Duodenal mucosa (tissue), 2 donors: ENCODE data around the gene ENO1.

ENCODE experiments used
- H3K27ac ChIP-seq: one replicate; pipeline ENCODE4 v1.7.0; 2013; ENCODE audit warnings: low read depth, low read length
- H3K27me3 ChIP-seq, 2 donors: one replicate each; pipeline ENCODE4 v1.7.0; 2013; ENCODE audit warnings: low read length in 2 of 2, control low read depth in 1 of 2; ENCODE audit not compliant: insufficient read depth in 2 of 2, control insufficient read depth in 1 of 2
- H3K36me3 ChIP-seq, 2 donors: one replicate each; pipeline ENCODE4 v1.7.0; 2013; ENCODE audit warnings: low read length in 2 of 2, control low read depth in 1 of 2; ENCODE audit not compliant: insufficient read depth in 2 of 2, control insufficient read depth in 1 of 2
- H3K4me1 ChIP-seq, 2 donors: one replicate each; pipeline ENCODE4 v1.7.0; 2013; ENCODE audit warnings: low read length in 2 of 2, control low read depth in 1 of 2; ENCODE audit not compliant: insufficient read depth in 2 of 2, control insufficient read depth in 1 of 2
- H3K4me3 ChIP-seq, 2 donors: one replicate each; pipeline ENCODE4 v1.7.0; 2013; ENCODE audit warnings: low read length in 2 of 2, low read depth in 1 of 2
- H3K9ac ChIP-seq, 2 donors: one replicate each; pipeline ENCODE4 v1.7.0; 2013; ENCODE audit warnings: low read length in 2 of 2, low read depth in 1 of 2
- H3K9me3 ChIP-seq, 2 donors: one replicate each; pipeline ENCODE4 v1.7.0; 2013; ENCODE audit warnings: low read length in 2 of 2, control low read depth in 1 of 2; ENCODE audit not compliant: control insufficient read depth in 1 of 2

Gene ENO1

GRCh38 chr1:8879922-8880676 is 1.6 kb upstream of the ENO1 start:
- peaks cover 33% of the 10 kb centered on the region in 2 donors for H3K4me1 ChIP-seq
- peak overlapping the region in 1 of 2 donors; percentile 84 for H3K4me3 ChIP-seq
- no peaks in the 10 kb centered on the region for H3K9me3 ChIP-seq
- H3K9ac ChIP-seq: peak overlapping the region; percentile 66 to 87
- peak overlapping the region; percentile 97 for H3K27ac ChIP-seq
- no peaks in the 10 kb centered on the region for H3K27me3 ChIP-seq
- no peaks in the 10 kb centered on the region for H3K36me3 ChIP-seq

- no peaks in the 10 kb centered on the region for H3K36me3 ChIP-seq
- H3K9me3 ChIP-seq: no peaks in the 10 kb centered on the region
- peak overlapping the region; percentile 84 to 97 for H3K4me3 ChIP-seq
- H3K27me3 ChIP-seq: no peaks in the 10 kb centered on the region
- H3K27ac ChIP-seq: peak overlapping the region; percentile 97
- H3K4me1 ChIP-seq: peaks cover 38 to 39% of the 10 kb centered on the region in 2 donors
- H3K9ac ChIP-seq: peak overlapping the region; percentile 66 to 87
These were observed 1.0 kb upstream of the ENO1 start for GRCh38 chr1:8879464-8879921.

- Histone ChIP-seq H3K4me3 (peak overlapping the region; percentile 84 to 97), H3K27me3 (no peaks in the 10 kb centered on the region), H3K36me3 (peaks cover 2 to 3% of the 10 kb centered on the region in 2 donors), H3K9ac (peak overlapping the region; percentile 87 to 96), H3K4me1 (peaks cover 42 to 44% of the 10 kb centered on the region in 2 donors), H3K27ac (peak overlapping the region; percentile 97), H3K9me3 (no peaks in the 10 kb centered on the region)
These were observed 395 bp upstream of the ENO1 start for GRCh38 chr1:8878698-8879463.

- Histone ChIP-seq H3K36me3 (peaks cover 26 to 27% of the 10 kb centered on the region in 2 donors), H3K27ac (no peak overlapping the region), H3K27me3 (no peaks in the 10 kb centered on the region), H3K9me3 (no peaks in the 10 kb centered on the region), H3K4me1 (peaks cover 70 to 71% of the 10 kb centered on the region in 2 donors), H3K9ac (peak overlapping the region in 1 of 2 donors; percentile 26), H3K4me3 (peak overlapping the region; percentile 84 to 97)
These were observed 2.4 kb downstream of the ENO1 start for GRCh38 chr1:8876087-8876486.

- Histone ChIP-seq H3K27ac (no peak overlapping the region), H3K9me3 (no peaks in the 10 kb centered on the region), H3K27me3 (no peaks in the 10 kb centered on the region), H3K4me3 (no peak overlapping the region), H3K36me3 (peaks cover 33 to 34% of the 10 kb centered on the region in 2 donors), H3K9ac (no peak overlapping the region), H3K4me1 (peaks cover 72% of the 10 kb centered on the region in 2 donors)
These were observed 3.1 kb downstream of the ENO1 start for GRCh38 chr1:8875216-8875861.

- Histone ChIP-seq H3K4me3 (no peak overlapping the region), H3K9me3 (no peaks in the 10 kb centered on the region), H3K4me1 (peaks cover 68 to 70% of the 10 kb centered on the region in 2 donors), H3K27me3 (no peaks in the 10 kb centered on the region), H3K9ac (peak overlapping the region; percentile 4 to 35), H3K27ac (peak overlapping the region; percentile 47), H3K36me3 (peaks cover 41% of the 10 kb centered on the region in 2 donors)
These were observed 4.0 kb downstream of the ENO1 start for GRCh38 chr1:8874230-8875201.

GRCh38 chr1:8873506-8874229 is 4.8 kb downstream of the ENO1 start:
- peak overlapping the region; percentile 47 for H3K27ac ChIP-seq
- H3K4me1 ChIP-seq: peaks cover 64 to 65% of the 10 kb centered on the region in 2 donors
- H3K27me3 ChIP-seq: no peaks in the 10 kb centered on the region
- H3K36me3 ChIP-seq: peaks cover 41 to 48% of the 10 kb centered on the region in 2 donors
- H3K9me3 ChIP-seq: no peaks in the 10 kb centered on the region
- peak overlapping the region; percentile 14 to 35 for H3K9ac ChIP-seq
- H3K4me3 ChIP-seq: peak overlapping the region in 1 of 2 donors; percentile 2

GRCh38 chr1:8873001-8873400 is 5.5 kb downstream of the ENO1 start:
- no peaks in the 10 kb centered on the region for H3K9me3 ChIP-seq
- no peak overlapping the region for H3K27ac ChIP-seq
- peaks cover 64 to 65% of the 10 kb centered on the region in 2 donors for H3K4me1 ChIP-seq
- H3K9ac ChIP-seq: peak overlapping the region; percentile 14
- no peak overlapping the region for H3K4me3 ChIP-seq
- H3K27me3 ChIP-seq: no peaks in the 10 kb centered on the region
- H3K36me3 ChIP-seq: peaks cover 45 to 53% of the 10 kb centered on the region in 2 donors

GRCh38 chr1:8871965-8872399 is 6.5 kb downstream of the ENO1 start:
- Histone ChIP-seq H3K36me3 (peaks cover 53 to 62% of the 10 kb centered on the region in 2 donors), H3K4me1 (peaks cover 61 to 65% of the 10 kb centered on the region in 2 donors), H3K27me3 (no peaks in the 10 kb centered on the region), H3K27ac (no peak overlapping the region), H3K4me3 (no peak overlapping the region), H3K9ac (no peak overlapping the region), H3K9me3 (no peaks in the 10 kb centered on the region)
